PC-3 (cell line): ENCODE data around the gene CEP112. TPM values are rescaled to one million over a fixed set of nuclear protein-coding genes. Genes with fewer than 3 reads are reported as not detected.

Experiments
- ATAC-seq: fragments of 200-7000 bp; cut with Tn5 transposase; 2 replicates; pipeline ENCODE4 v1.9.1; 2020; ENCODE audit warnings: mild to moderate bottlenecking, moderate library complexity
- BruUV-seq: library from RNA; stranded (reverse); fragments of 400-500 nt; replicated peaks from 2 replicates; lab custom pipeline; 2021; lab: Mats Ljungman, UMichigan
- CTCF ChIA-PET: fragments of 300-600 bp; sonication (Branson Sonifier 250); formaldehyde crosslinking; loops from one replicate; lab custom pipeline; 2022; ENCODE audit warnings: antibody characterized with exemption; lab: Charles Lee
- POLR2A ChIA-PET: fragments of 300-600 bp; sonication (Branson Sonifier 250); formaldehyde crosslinking; loops from one replicate; lab custom pipeline; 2022; ENCODE audit warnings: antibody characterized with exemption; ENCODE audit not compliant: unreplicated experiment; lab: Charles Lee
- DNase-seq: peaks from one replicate; pipeline ENCODE4 v3.0.0-alpha.2; 2015
- H2AFZ ChIP-seq: fragments of 300-600 bp; sonication (generic); 2 replicates; pipeline ENCODE4 v1.6.0; 2016; ENCODE audit warnings: antibody characterized with exemption, low read length
- H3F3A ChIP-seq: fragments of 300-600 bp; sonication (generic); one replicate; pipeline ENCODE4 v1.6.0; 2017; ENCODE audit warnings: antibody characterized with exemption, low read length, control low read depth, mild to moderate bottlenecking; ENCODE audit not compliant: unreplicated experiment
- H3K27ac ChIP-seq: fragments of 300-600 bp; sonication (generic); 2 replicates; pipeline ENCODE4 v1.5.1; 2016; ENCODE audit warnings: mild to moderate bottlenecking, low read length
- H3K27me3 ChIP-seq: fragments of 300-600 bp; sonication (generic); 2 replicates; pipeline ENCODE4 v1.6.1; 2016; ENCODE audit warnings: low read length, mixed read lengths
- H3K36me3 ChIP-seq: fragments of 300-600 bp; sonication (generic); 2 replicates; pipeline ENCODE4 v1.6.1; 2016; ENCODE audit warnings: low read depth, mixed run types, low read length, mixed read lengths
- H3K4me1 ChIP-seq: fragments of 300-600 bp; sonication (generic); 2 replicates; pipeline ENCODE4 v1.5.1; 2016; ENCODE audit warnings: low read length; ENCODE audit not compliant: insufficient read depth
- H3K4me2 ChIP-seq: fragments of 300-600 bp; sonication (generic); 2 replicates; pipeline ENCODE4 v1.6.0; 2016; ENCODE audit warnings: low read length
- H3K4me3 ChIP-seq: fragments of 300-600 bp; sonication (generic); 2 replicates; pipeline ENCODE4 v1.5.1; 2016; ENCODE audit warnings: mild to moderate bottlenecking, low read length, mixed read lengths
- H3K79me2 ChIP-seq: fragments of 300-600 bp; sonication (generic); 2 replicates; pipeline ENCODE4 v1.6.1; 2017; ENCODE audit warnings: low read length, mixed read lengths
- H3K9ac ChIP-seq: fragments of 300-600 bp; sonication (generic); 2 replicates; pipeline ENCODE4 v1.6.0; 2016; ENCODE audit warnings: mild to moderate bottlenecking, low read length
- H3K9me2 ChIP-seq: fragments of 300-600 bp; sonication (generic); replicated peaks from 2 replicates; pipeline ENCODE4 v1.6.1; 2016; ENCODE audit warnings: mixed run types, low read length, mixed read lengths
- H3K9me3 ChIP-seq: fragments of 300-600 bp; sonication (generic); 2 replicates; pipeline ENCODE4 v1.6.1; 2016; ENCODE audit warnings: low read length, mixed read lengths
- H4K20me1 ChIP-seq: fragments of 300-600 bp; sonication (generic); 2 replicates; pipeline ENCODE4 v1.6.1; 2016; ENCODE audit warnings: low read length, mixed read lengths
- EZH2 ChIP-seq: fragments of 300-600 bp; sonication (generic); IDR thresholded peaks from one replicate; pipeline ENCODE4 v1.6.1; 2017; ENCODE audit warnings: antibody characterized with exemption, mild to moderate bottlenecking, low read length; ENCODE audit not compliant: unreplicated experiment
- EZH2phosphoT487 ChIP-seq: fragments of 300-600 bp; sonication (generic); IDR thresholded peaks from 2 replicates; pipeline ENCODE4 v1.6.1; 2018; ENCODE audit warnings: mild to moderate bottlenecking, antibody characterized with exemption, low read length, borderline replicate concordance
- intact Hi-C: fragments of 100-400 bp; cut with micrococcal nuclease; formaldehyde crosslinking; loops from 2 replicates; pipeline ENCODE4 v1.9.0; 2023
- total RNA-seq: library from RNA; depleted of rRNA; stranded (reverse); fragments of >200 nt; gene quantifications from 2 replicates; pipeline ENCODE4 v1.2.3, GENCODE V29; 2014
- TF ChIP-seq, protein P1 (sequence below): fragments of 300-600 bp; sonication (generic); conservative IDR thresholded peaks from 2 replicates; pipeline ENCODE4 v1.5.1; 2017; ENCODE audit warnings: antibody characterized with exemption, low read depth, mild to moderate bottlenecking, low read length

CEP112 gene
- total RNA-seq, 1 experiment from 2014 or later: 6.5 TPM

DNA sequence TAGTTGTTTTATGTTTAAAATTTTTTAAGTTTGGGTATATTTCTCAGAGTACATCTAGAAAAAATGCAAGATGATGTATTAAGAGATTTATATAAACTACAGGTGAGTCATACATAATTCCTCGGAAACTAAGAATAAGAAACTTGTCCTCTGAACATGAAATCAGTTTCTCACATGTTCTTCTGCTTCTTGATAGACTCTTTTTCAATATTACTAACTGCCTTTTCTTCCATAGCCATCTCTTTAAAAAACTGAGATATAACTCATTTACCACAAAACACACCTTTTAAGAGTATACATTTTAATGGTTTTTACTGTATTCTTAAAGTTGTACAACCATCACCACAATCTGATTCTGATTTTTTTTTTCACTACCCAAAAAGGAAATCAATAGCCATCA lies 392.1 kb downstream of the CEP112 start:
- H3F3A ChIP-seq: no peaks in the 10 kb centered on the region
- H3K9ac ChIP-seq: no peak overlapping the region
- H3K27ac ChIP-seq: no peak overlapping the region
- no peaks in the 10 kb centered on the region for H3K79me2 ChIP-seq
- no peaks in the 10 kb centered on the region for H3K27me3 ChIP-seq
- DNase-seq (no peak), ATAC-seq (no peak)
- H3K4me2 ChIP-seq: no peak overlapping the region
- ChIA-PET CTCF (no interaction called here), POLR2A (no interaction called here)
- no peak overlapping the region for H3K4me3 ChIP-seq
- TF ChIP-seq EZH2 (no peak), EZH2phosphoT487 (no peak)
- TF ChIP-seq, protein P1, sequence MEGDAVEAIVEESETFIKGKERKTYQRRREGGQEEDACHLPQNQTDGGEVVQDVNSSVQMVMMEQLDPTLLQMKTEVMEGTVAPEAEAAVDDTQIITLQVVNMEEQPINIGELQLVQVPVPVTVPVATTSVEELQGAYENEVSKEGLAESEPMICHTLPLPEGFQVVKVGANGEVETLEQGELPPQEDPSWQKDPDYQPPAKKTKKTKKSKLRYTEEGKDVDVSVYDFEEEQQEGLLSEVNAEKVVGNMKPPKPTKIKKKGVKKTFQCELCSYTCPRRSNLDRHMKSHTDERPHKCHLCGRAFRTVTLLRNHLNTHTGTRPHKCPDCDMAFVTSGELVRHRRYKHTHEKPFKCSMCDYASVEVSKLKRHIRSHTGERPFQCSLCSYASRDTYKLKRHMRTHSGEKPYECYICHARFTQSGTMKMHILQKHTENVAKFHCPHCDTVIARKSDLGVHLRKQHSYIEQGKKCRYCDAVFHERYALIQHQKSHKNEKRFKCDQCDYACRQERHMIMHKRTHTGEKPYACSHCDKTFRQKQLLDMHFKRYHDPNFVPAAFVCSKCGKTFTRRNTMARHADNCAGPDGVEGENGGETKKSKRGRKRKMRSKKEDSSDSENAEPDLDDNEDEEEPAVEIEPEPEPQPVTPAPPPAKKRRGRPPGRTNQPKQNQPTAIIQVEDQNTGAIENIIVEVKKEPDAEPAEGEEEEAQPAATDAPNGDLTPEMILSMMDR: no peak
- no peaks in the 10 kb centered on the region for H3K9me2 ChIP-seq
- intact Hi-C loops: loop anchor here (10.0 kb wide), 1 partner anchor 375 kb away; no protein-coding TSS in a partner anchor
- H4K20me1 ChIP-seq: no peaks in the 10 kb centered on the region
- no TSS peak for BruUV-seq
- no peaks in the 10 kb centered on the region; the same call in 1 of the 2 replicates for H3K36me3 ChIP-seq
- H3K4me1 ChIP-seq: no peaks in the 10 kb centered on the region
- H2AFZ ChIP-seq: no peak overlapping the region
- H3K9me3 ChIP-seq: peaks cover 24% of the 10 kb centered on the region

DNA sequence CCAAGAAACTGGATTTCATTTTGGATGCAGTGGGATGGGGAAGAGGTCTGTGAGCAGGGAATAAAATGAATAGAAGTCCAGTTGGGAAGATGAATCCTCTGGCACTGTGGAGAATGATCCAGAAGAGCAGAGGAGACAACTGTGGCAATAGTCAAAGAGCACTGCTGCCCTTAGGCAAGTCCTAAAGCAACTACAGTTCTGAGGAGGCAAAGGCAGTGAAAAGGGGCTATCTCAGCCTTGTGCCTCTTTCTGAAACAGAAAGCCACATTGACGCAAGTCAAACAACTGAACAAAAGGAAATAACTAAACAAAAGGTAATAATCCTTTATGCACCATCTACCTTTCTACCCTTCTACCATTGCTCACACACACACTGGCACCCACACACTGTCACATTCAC lies 392.5 kb downstream of the CEP112 start:
- CTCF ChIA-PET: no interaction called here
- DNase-seq (no peak), ATAC-seq (no peak)
- no peaks in the 10 kb centered on the region for H3K79me2 ChIP-seq
- H3K4me2 ChIP-seq: no peak overlapping the region
- H3F3A ChIP-seq: no peaks in the 10 kb centered on the region
- TF ChIP-seq EZH2phosphoT487 (no peak), EZH2 (no peak)
- TF ChIP-seq, protein P1: no peak
- no peaks in the 10 kb centered on the region for H3K4me1 ChIP-seq
- no peaks in the 10 kb centered on the region for H4K20me1 ChIP-seq
- H2AFZ ChIP-seq: no peak overlapping the region
- no peak overlapping the region for H3K4me3 ChIP-seq
- POLR2A ChIA-PET: no interaction called here
- BruUV-seq: no TSS peak
- no peaks in the 10 kb centered on the region; the same call in 1 of the 2 replicates for H3K36me3 ChIP-seq
- H3K27ac ChIP-seq: no peak overlapping the region
- peaks cover 24% of the 10 kb centered on the region for H3K9me3 ChIP-seq
- no peaks in the 10 kb centered on the region for H3K9me2 ChIP-seq
- H3K9ac ChIP-seq: no peak overlapping the region
- intact Hi-C loops: loop anchor here (10.0 kb wide), 1 partner anchor 375 kb away; no protein-coding TSS in a partner anchor
- H3K27me3 ChIP-seq: no peaks in the 10 kb centered on the region

DNA sequence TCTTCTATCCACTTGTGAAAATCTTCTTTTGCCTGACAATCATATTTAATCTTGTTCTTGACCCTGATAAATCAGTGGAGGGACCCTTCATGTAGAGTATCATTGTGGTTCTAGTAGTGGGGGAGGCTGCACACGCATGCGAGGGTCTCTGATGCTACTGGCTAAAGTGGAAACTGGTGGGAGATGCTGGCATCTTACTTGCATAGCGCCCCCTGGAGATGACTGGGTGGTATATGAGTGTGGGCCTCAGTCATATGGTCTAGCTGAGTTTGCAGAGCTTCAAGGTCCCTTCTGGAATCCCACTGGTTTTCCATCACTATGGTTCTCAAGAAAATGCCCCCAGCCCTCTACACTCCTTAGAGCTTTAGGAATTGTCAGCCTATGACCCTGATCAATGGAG lies 394.1 kb downstream of the CEP112 start:
- Histone ChIP-seq H3K4me3 (no peak overlapping the region), H3F3A (no peaks in the 10 kb centered on the region), H3K4me1 (no peaks in the 10 kb centered on the region), H3K9me2 (no peaks in the 10 kb centered on the region), H3K9me3 (peaks cover 24% of the 10 kb centered on the region), H4K20me1 (no peaks in the 10 kb centered on the region), H3K4me2 (no peak overlapping the region), H3K36me3 (no peaks in the 10 kb centered on the region; the same call in 1 of the 2 replicates), H3K9ac (no peak overlapping the region), H2AFZ (no peak overlapping the region), H3K27me3 (no peaks in the 10 kb centered on the region), H3K79me2 (no peaks in the 10 kb centered on the region), H3K27ac (no peak overlapping the region)
- no TSS peak for BruUV-seq
- ChIA-PET POLR2A (no interaction called here), CTCF (no interaction called here)
- no peak for ATAC-seq
- peak; percentile 12 for DNase-seq
- intact Hi-C loops: loop anchor here (10.0 kb wide), 1 partner anchor 373 kb away; no protein-coding TSS in a partner anchor
- TF ChIP-seq EZH2phosphoT487 (no peak), EZH2 (no peak)
- TF ChIP-seq, protein P1: peak; percentile 67
